GM12865 (cell line): ENCODE results near the gene JAKMIP3.

ENCODE experiments used
- DNase-seq: peaks from one replicate; pipeline ENCODE4 v3.0.0; 2010; ENCODE audit warnings: low read depth
- H3K4me3 ChIP-seq: 2 replicates; pipeline ENCODE4 v1.5.1; 2011; ENCODE audit warnings: mild to moderate bottlenecking, low read depth, low read length, control low read depth
- TF ChIP-seq, protein P1 (sequence below): IDR thresholded peaks from 2 replicates; pipeline ENCODE4 v1.5.1; 2011; ENCODE audit warnings: low read length, control low read depth, low read depth, inconsistent platforms; ENCODE audit not compliant: insufficient read depth; ENCODE audit errors: missing control alignments

JAKMIP3 gene

DNA sequence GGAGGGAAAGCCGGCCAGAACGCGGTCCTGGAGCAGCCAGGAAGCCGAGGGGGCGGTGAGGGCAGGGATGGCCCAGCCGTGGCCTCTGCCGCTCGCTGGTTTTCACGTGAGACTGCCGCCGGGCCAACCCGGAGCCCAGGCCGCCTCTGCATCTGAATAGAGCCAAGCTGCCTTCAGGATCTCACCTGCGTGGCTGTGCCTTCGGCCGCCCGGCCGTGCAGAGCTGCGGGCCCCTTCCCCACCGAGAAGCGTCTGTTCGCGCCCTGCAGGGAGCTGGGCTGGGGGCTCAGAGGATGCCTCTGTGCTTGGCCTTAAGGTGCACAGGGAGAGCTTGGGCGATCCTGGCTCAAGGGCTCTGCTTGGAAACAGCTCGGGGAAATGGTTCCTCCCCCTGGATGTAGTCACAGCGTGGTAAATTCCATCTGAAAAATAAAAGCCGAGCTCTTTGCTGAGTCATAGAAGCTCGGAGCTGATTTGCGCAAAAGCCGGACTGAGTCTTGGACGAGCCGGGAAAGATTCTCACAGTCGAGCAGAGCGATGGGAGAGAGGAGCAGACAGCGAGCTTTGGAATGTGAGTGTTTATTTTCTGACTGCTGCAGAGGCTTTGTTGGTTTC lies at the start of gene JAKMIP3:
Gene JAKMIP3, plus strand, starts transcription at position 456 of the 615 bp plus-strand sequence. CDS start 38,863 bp downstream, outside the sequence.
- TF ChIP-seq, protein P1, sequence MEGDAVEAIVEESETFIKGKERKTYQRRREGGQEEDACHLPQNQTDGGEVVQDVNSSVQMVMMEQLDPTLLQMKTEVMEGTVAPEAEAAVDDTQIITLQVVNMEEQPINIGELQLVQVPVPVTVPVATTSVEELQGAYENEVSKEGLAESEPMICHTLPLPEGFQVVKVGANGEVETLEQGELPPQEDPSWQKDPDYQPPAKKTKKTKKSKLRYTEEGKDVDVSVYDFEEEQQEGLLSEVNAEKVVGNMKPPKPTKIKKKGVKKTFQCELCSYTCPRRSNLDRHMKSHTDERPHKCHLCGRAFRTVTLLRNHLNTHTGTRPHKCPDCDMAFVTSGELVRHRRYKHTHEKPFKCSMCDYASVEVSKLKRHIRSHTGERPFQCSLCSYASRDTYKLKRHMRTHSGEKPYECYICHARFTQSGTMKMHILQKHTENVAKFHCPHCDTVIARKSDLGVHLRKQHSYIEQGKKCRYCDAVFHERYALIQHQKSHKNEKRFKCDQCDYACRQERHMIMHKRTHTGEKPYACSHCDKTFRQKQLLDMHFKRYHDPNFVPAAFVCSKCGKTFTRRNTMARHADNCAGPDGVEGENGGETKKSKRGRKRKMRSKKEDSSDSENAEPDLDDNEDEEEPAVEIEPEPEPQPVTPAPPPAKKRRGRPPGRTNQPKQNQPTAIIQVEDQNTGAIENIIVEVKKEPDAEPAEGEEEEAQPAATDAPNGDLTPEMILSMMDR: no peak
- no peak within 1 kb of the TSS for H3K4me3 ChIP-seq
- DNase-seq: no peak

DNA sequence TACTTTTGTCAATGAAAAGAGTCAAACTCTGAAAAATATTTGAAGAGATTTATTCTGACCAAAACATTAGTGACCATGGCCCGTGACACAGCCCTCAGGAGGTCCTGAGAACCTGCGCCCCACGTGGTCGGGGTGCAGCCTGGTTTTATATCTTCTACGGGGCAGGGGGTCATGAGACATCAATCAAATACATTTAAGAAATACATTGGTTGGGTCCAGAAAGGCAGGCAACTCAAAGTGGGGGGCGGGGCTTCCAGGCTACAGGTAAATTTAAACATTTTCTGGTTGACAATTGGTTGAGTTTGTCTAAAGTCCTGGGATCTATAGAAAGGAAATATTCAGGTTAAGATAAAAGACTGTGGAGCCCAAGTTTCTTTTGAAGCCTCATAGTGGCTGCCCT lies 49.2 kb upstream of the JAKMIP3 start:
- no peak overlapping the region for H3K4me3 ChIP-seq
- TF ChIP-seq, protein P1: no peak
- no peak for DNase-seq

DNA sequence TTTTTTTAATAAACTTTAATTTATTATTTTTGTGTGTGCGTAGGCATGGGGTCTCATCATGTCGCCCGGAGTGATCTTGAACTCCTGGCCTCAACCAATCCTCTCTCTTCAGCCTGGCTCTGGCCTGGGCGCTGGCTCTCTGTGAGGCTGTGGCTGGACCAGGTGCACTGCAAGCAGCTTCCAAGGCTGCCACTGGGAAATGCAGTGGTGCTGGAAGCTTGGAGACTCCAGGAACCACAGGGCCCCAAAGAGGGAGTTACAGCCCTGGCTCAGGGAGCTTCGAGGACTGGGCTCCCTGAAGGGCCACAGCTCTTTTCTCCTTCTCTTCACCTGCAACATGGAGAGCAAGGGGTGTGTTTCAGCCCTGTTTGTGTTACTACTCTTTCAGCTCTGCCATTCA lies 47.3 kb upstream of the JAKMIP3 start:
- TF ChIP-seq, protein P1: no peak
- no peak overlapping the region for H3K4me3 ChIP-seq
- DNase-seq: no peak

DNA sequence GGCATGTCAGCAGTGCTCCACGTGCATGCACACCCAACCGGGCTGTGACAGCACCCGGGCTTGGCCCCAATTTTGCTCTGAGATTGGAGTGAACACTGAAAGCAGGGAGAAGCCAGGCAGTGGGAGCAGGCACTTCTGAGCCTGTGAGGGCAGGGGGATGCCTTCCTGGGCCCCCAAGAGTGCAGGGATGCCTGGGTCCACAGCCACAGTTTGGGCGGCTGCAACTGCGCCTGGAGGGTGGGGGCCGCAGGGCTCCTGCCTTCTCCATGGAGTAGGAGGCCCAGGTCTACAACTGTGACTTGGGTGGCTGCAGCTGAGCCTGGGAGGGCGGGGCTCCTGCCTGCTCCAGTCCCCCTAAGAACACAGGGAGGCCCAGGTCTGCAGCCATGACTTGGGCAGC lies 46.4 kb upstream of the JAKMIP3 start:
- TF ChIP-seq, protein P1: no peak
- no peak for DNase-seq
- no peak overlapping the region for H3K4me3 ChIP-seq

DNA sequence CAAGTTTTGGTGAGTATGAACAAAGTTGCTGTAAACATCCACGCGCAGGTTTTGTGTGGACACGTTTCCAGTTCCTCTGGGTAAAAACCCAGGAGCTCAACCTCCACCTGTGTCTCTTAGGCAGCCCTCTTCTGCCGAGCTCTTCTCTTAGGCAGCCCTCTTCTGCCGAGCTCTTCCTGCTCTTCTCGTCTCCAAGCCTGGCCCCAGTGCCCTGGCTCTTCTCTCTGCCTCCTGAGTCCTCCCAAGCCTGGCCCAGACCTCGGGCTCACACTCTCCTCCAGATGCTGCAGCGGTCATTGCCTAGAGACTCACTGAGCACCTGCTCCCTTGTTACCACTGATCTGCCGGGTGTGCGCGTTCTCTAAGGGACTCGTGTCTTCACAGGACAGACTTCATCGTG lies 45.3 kb upstream of the JAKMIP3 start:
- H3K4me3 ChIP-seq: no peak overlapping the region
- no peak for DNase-seq
- TF ChIP-seq, protein P1: no peak

DNA sequence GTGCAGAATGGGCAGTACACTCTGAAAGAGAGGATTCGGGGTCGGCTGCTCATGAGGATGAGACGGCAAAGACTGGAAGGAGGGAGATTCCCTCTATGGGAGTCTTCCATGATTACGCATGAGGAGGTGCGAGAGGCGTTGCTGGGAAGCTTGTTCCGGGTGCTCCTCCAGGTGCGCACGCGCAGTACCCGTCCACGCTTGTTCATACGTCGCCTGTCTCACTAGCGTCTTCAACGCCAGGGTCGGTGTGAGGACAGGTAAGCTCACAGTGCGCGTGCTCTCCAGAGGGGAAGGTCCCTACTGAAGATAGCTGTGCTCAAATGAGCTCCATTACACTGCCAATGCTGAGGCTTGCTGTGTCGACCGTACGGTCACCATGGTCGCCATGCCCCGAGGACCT lies 44.7 kb upstream of the JAKMIP3 start:
- TF ChIP-seq, protein P1: no peak
- DNase-seq: no peak
- no peak overlapping the region for H3K4me3 ChIP-seq

DNA sequence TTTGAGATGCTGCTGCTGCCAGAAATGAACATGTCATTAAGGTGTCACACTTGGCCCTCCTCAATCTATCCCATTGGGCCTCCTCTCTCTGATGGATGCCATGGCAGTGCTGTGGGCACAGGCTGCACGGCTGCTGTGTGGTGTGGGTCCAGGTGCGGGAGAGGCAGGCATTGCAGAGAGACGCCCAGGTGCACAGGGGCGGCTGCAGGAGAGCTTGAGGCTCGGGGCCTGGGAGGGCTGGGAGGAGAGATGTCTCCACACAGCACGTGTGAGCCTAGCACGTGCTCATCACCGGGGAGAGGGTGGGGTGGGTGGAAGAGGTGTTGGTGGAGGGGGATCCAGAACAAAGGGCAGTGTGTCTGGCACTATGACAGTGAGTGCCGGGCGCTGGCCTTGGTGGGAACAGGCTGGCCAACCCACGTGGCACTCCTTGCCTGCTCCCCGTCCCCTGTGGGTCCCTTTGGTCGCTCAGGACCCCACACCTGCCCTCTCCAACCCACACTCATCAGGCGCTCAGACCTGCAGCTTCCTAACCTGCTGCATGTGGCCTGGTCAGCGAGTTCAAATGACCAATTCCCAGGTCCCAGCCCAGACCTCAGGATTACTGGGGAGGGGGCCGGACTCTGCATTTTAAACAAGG lies 44.1 kb upstream of the JAKMIP3 start:
- TF ChIP-seq, protein P1: no peak

More for the DNA sequence above, 44.1 kb upstream of the JAKMIP3 start:
- no peak overlapping the region for H3K4me3 ChIP-seq
- no peak for DNase-seq
